Endothelial cell of umbilical vein (primary cell): Measurements from ENCODE around the gene LMO1. TPM values are rescaled to one million over a fixed set of nuclear protein-coding genes. Genes with fewer than 3 reads are reported as not detected.

Source experiments
- BruUV-seq: library from RNA; stranded (reverse); fragments of 400-500 nt; replicated peaks from 2 replicates; lab custom pipeline; 2021; lab: Mats Ljungman, UMichigan
- CTCF ChIA-PET: fragments of 300-600, 350-600 bp; sonication (Branson Sonifier 250); formaldehyde crosslinking; loops from one replicate; lab custom pipeline; 2021; ENCODE audit warnings: antibody characterized with exemption, inconsistent platforms; lab: Charles Lee
- POLR2A ChIA-PET: fragments of 300-600, 350-600 bp; sonication (Branson Sonifier 250); formaldehyde crosslinking; loops from one replicate; lab custom pipeline; 2021; ENCODE audit warnings: antibody characterized with exemption, inconsistent platforms; lab: Charles Lee
- DNase-seq: peaks from one replicate; pipeline ENCODE4 v3.0.0-alpha.2; 2011; ENCODE audit warnings: low read depth, low spot score
- FAIRE-seq: peaks from 2 replicates; lab custom pipeline; 2011; peaks lifted over from hg19 to GRCh38; lab: Jason Lieb, UNC
- H2AFZ ChIP-seq: 2 replicates; pipeline ENCODE4 v1.6.0; 2012; ENCODE audit warnings: low read depth, low read length, control low read depth, inconsistent platforms
- H3K27ac ChIP-seq: 2 replicates; pipeline ENCODE4 v1.5.1; 2011; ENCODE audit warnings: low read depth, mild to moderate bottlenecking, control low read depth, low read length, moderate library complexity; ENCODE audit not compliant: insufficient read depth
- H3K27me3 ChIP-seq, 2 experiments: 2 replicates each; pipeline versions ENCODE4 v1.6.0 to v1.6.1; 2011; ENCODE audit warnings: low read length in 2 of 2, mixed read lengths in 1 of 2; ENCODE audit not compliant: control insufficient read depth in 2 of 2, insufficient read depth in 2 of 2
- H3K36me3 ChIP-seq, 2 experiments: 2 replicates in 1 of 2; 3 replicates in 1 of 2; pipeline ENCODE4 v1.5.1; 2011; ENCODE audit warnings: low read length in 2 of 2, mild to moderate bottlenecking in 1 of 2, moderate library complexity in 1 of 2; ENCODE audit not compliant: control insufficient read depth in 2 of 2, insufficient read depth in 2 of 2; ENCODE audit errors: extremely low read depth in 1 of 2
- H3K4me1 ChIP-seq: 3 replicates; pipeline ENCODE4 v1.5.1; 2011; ENCODE audit warnings: mild to moderate bottlenecking, low read length; ENCODE audit not compliant: control insufficient read depth, insufficient read depth; ENCODE audit errors: extremely low read depth
- H3K4me2 ChIP-seq: 2 replicates; pipeline ENCODE4 v1.6.1; 2011; ENCODE audit warnings: low read length, control low read depth, mixed read lengths; ENCODE audit not compliant: insufficient read depth
- H3K4me3 ChIP-seq, 3 experiments: fragments of 200-600 bp in 1 of 3; sonication (generic), shearing (Covaris generic) in 1 of 3; replicated peaks in 1 of 3; 2 replicates each; pipeline ENCODE4 v1.5.1; 2011 to 2016; ENCODE audit warnings: control low read depth in 3 of 3, low read length in 3 of 3, mild to moderate bottlenecking in 2 of 3, inconsistent platforms in 1 of 3, low read depth in 1 of 3, moderate library complexity in 1 of 3; ENCODE audit not compliant: insufficient read depth in 1 of 3
- H3K79me2 ChIP-seq: 2 replicates; pipeline ENCODE4 v1.6.0; 2012; ENCODE audit warnings: low read length, inconsistent platforms; ENCODE audit not compliant: control insufficient read depth, insufficient read depth
- H3K9ac ChIP-seq: replicated peaks from 2 replicates; pipeline ENCODE3; 2011; ENCODE audit warnings: low read length, control low read depth; ENCODE audit not compliant: insufficient read depth; ENCODE audit errors: extremely low read depth
- H3K9me1 ChIP-seq: replicated peaks from 3 replicates; pipeline ENCODE4 v1.6.0; 2011; ENCODE audit warnings: mild to moderate bottlenecking, low read length; ENCODE audit not compliant: control insufficient read depth, insufficient read depth; ENCODE audit errors: extremely low read depth
- H3K9me3 ChIP-seq: replicated peaks from 2 replicates; pipeline ENCODE4 v1.5.1; 2012; ENCODE audit warnings: low read length, inconsistent platforms; ENCODE audit not compliant: control insufficient read depth, insufficient read depth
- H4K20me1 ChIP-seq: replicated peaks from 2 replicates; pipeline ENCODE3; 2011; ENCODE audit warnings: mild to moderate bottlenecking, low read length; ENCODE audit not compliant: control insufficient read depth, insufficient read depth; ENCODE audit errors: extremely low read depth
- EZH2 ChIP-seq: IDR thresholded peaks from 2 replicates; pipeline ENCODE4 v1.6.1; 2012; ENCODE audit warnings: borderline replicate concordance, low read depth, mild to moderate bottlenecking, moderate library complexity, low read length, inconsistent platforms; ENCODE audit not compliant: severe bottlenecking
- FOS ChIP-seq: IDR thresholded peaks from 2 replicates; pipeline ENCODE4 v1.6.1; 2011; ENCODE audit warnings: mild to moderate bottlenecking, low read length, moderate library complexity, borderline replicate concordance; ENCODE audit not compliant: insufficient read depth
- GATA2 ChIP-seq: IDR thresholded peaks from 2 replicates; pipeline ENCODE4 v1.7.0; 2011; ENCODE audit warnings: low read depth, mild to moderate bottlenecking, moderate library complexity, mixed read lengths, low read length; ENCODE audit not compliant: insufficient read length, insufficient read depth
- JUN ChIP-seq: IDR thresholded peaks from 2 replicates; pipeline ENCODE4 v1.6.1; 2011; ENCODE audit warnings: borderline replicate concordance, low read depth; ENCODE audit not compliant: insufficient read length, insufficient read depth
- MYC ChIP-seq: IDR thresholded peaks from one replicate; pipeline ENCODE4 v1.6.1; 2011; ENCODE audit warnings: mild to moderate bottlenecking, low read depth, low read length
- POLR2A ChIP-seq: IDR thresholded peaks from 2 replicates; pipeline ENCODE4 v1.6.1; 2012; ENCODE audit warnings: low read depth, mild to moderate bottlenecking, control low read depth, low read length
- POLR2AphosphoS5 ChIP-seq: IDR thresholded peaks from 2 replicates; pipeline ENCODE4 v1.6.1; 2012; ENCODE audit warnings: low read depth, mild to moderate bottlenecking, control low read depth, low read length, moderate library complexity; ENCODE audit not compliant: insufficient read depth
- dilution Hi-C: fragments of 300-500 bp; cut with MboI; formaldehyde crosslinking; loops from one replicate; pipeline ENCODE4 v1.15.0; 2019; ENCODE audit warnings: low sequenced_read_pairs; ENCODE audit not compliant: extremely low pct_ligation_motif_present
- intact Hi-C: fragments of 100-400 bp; cut with micrococcal nuclease; formaldehyde crosslinking; loops from one replicate; pipeline ENCODE4 v1.10.0; 2022
- polyA plus RNA-seq, 4 experiments: library from polyadenylated mRNA; depleted of rRNA in 3 of 4; stranded (reverse) in 3 of 4; unstranded in 1 of 4; fragments of >200 nt; gene quantifications; 2 replicates each; pipeline versions ENCODE4 v1.2.1 to v1.2.3, GENCODE V29; 2011 to 2012; ENCODE audit warnings: missing spikeins in 1 of 4
- total RNA-seq: library from RNA; stranded (reverse); gene quantifications from 2 replicates; pipeline ENCODE4 v1.2.3, GENCODE V29; 2021
- TF ChIP-seq, protein P1 (sequence below), 2 donors: IDR thresholded peaks; 1 replicate in 1 of 2; 2 replicates in 1 of 2; pipeline ENCODE4 v1.5.1; 2011; ENCODE audit warnings: low read length in 2 of 2, mild to moderate bottlenecking in 2 of 2, moderate library complexity in 2 of 2, control low read depth in 1 of 2, inconsistent platforms in 1 of 2, low read depth in 1 of 2; ENCODE audit not compliant: insufficient read depth in 1 of 2; ENCODE audit errors: extremely low read depth in 1 of 2
- TF ChIP-seq, protein P2 (sequence below): IDR thresholded peaks from 2 replicates; pipeline ENCODE4 v1.6.1; 2011; ENCODE audit not compliant: insufficient read depth, insufficient read length

The LMO1 gene
- total and polyA plus RNA-seq, 2 donors (not counting 3 experiments of a cell fraction or from before 2014, with no cell fraction given) = not detected

DNA sequence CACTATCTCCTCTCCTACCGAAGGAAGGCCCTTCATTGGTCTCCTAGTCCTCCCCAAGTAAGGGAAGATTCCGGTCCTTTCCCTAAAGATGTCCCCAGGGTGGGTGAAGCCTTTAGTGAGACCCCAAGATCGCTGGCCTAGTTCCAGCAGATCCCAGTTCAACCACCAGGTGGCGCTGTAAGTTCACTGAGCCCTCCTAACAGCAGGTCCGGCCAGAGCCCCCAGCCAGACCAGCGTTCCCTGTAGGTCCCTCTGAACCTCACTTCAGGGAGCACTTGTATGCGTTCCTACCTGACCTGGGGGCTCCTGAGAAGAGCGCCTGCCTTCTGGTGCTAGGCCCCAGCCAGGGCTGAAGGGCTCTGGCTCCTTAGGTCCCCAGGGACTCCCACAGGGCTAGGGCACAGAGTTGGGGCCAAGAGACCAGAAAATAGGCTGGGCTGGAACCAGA, 38.1 kb downstream of the LMO1 start:
- H3K27me3 ChIP-seq = peaks cover 0 to 3% of the 10 kb centered on the region in 2 experiments
- no peaks in the 10 kb centered on the region for H3K4me1 ChIP-seq
- H4K20me1 ChIP-seq = no peaks in the 10 kb centered on the region
- intact Hi-C loops = loop anchor here (1.0 to 5.0 kb wide), 4 partner anchors 38 to 587 kb away; partner anchors contain the start of gene LMO1
- no TSS peak for BruUV-seq
- TF ChIP-seq, protein P1, sequence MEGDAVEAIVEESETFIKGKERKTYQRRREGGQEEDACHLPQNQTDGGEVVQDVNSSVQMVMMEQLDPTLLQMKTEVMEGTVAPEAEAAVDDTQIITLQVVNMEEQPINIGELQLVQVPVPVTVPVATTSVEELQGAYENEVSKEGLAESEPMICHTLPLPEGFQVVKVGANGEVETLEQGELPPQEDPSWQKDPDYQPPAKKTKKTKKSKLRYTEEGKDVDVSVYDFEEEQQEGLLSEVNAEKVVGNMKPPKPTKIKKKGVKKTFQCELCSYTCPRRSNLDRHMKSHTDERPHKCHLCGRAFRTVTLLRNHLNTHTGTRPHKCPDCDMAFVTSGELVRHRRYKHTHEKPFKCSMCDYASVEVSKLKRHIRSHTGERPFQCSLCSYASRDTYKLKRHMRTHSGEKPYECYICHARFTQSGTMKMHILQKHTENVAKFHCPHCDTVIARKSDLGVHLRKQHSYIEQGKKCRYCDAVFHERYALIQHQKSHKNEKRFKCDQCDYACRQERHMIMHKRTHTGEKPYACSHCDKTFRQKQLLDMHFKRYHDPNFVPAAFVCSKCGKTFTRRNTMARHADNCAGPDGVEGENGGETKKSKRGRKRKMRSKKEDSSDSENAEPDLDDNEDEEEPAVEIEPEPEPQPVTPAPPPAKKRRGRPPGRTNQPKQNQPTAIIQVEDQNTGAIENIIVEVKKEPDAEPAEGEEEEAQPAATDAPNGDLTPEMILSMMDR (IDR thresholded peaks at IDR 0.05; ENCODE audit: extremely low read depth in 1 of 2, insufficient read depth in 1 of 2, low read depth in 1 of 2, low read length in 2 of 2) = peak; percentile 84 to 90
- TF ChIP-seq FOS (no peak), POLR2AphosphoS5 (no peak), POLR2A (no peak), EZH2 (no peak)
- POLR2A ChIA-PET = no interaction called here
- no peak overlapping the region for H3K27ac ChIP-seq
- no peak overlapping the region for H3K4me2 ChIP-seq
- no peak overlapping the region for H3K9ac ChIP-seq
- H3K79me2 ChIP-seq = no peaks in the 10 kb centered on the region
- dilution Hi-C loops = no loop called here
- no peaks in the 10 kb centered on the region for H3K36me3 ChIP-seq
- no peak overlapping the region for H3K4me3 ChIP-seq
- H2AFZ ChIP-seq = no peak overlapping the region
- H3K9me1 ChIP-seq = no peaks in the 10 kb centered on the region
- FAIRE-seq (peak; percentile 92), DNase-seq (peak; percentile 68)
- CTCF ChIA-PET = interaction anchor here (4.5 to 4.6 kb wide), 2 partner anchors 38 to 342 kb away, joined by 20 to 26 read pairs; partner anchors contain the start of gene LMO1
- no peaks in the 10 kb centered on the region for H3K9me3 ChIP-seq

DNA sequence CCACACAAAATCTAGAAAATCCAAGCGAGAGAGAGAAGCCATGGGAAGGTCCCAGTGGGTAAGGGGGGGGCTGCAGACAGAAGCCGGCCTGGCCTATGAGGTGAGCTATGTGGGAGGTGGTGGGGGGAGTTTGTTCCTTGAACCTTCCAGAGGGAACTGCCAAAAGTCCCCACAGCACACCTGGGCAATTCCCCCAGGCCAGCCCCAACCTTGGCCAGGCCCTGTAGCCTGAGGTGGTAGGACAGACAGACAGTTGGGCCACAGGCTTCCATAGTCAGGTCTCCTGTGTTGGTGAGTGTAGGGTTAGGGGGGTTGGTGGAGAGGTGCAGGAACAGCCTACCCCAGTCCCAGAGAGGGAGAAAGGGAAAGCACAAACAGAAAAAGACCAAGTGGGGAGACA, 39.0 kb downstream of the LMO1 start:
- ChIA-PET POLR2A (no interaction called here), CTCF (interaction anchor here (1.0 to 6.3 kb wide), 4 partner anchors 18 to 735 kb away, joined by 3 to 49 read pairs (median 16); partner anchors contain the start of gene LMO1)
- dilution Hi-C loops = no loop called here

More for the DNA sequence above, 39.0 kb downstream of the LMO1 start:
- no peak overlapping the region for H3K4me3 ChIP-seq
- no peaks in the 10 kb centered on the region for H3K79me2 ChIP-seq
- H2AFZ ChIP-seq = no peak overlapping the region
- BruUV-seq = no TSS peak
- FAIRE-seq (no peak), DNase-seq (no peak)
- intact Hi-C loops = loop anchor here (1.0 to 5.0 kb wide), 4 partner anchors 39 to 588 kb away; partner anchors contain the start of gene LMO1
- H3K4me2 ChIP-seq = no peak overlapping the region
- H3K9ac ChIP-seq = no peak overlapping the region
- TF ChIP-seq, protein P2, sequence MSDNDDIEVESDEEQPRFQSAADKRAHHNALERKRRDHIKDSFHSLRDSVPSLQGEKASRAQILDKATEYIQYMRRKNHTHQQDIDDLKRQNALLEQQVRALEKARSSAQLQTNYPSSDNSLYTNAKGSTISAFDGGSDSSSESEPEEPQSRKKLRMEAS = no peak
- TF ChIP-seq, protein P1 (IDR thresholded peaks at IDR 0.05; ENCODE audit: extremely low read depth in 1 of 2, insufficient read depth in 1 of 2, low read depth in 1 of 2, low read length in 2 of 2) = no peak
- TF ChIP-seq MYC (no peak), FOS (no peak), POLR2AphosphoS5 (no peak), POLR2A (no peak), JUN (no peak), EZH2 (no peak), GATA2 (no peak)
- H3K36me3 ChIP-seq = no peaks in the 10 kb centered on the region
- no peaks in the 10 kb centered on the region for H3K9me3 ChIP-seq
- peaks cover 0 to 3% of the 10 kb centered on the region in 2 experiments for H3K27me3 ChIP-seq
- no peak overlapping the region for H3K27ac ChIP-seq
- H4K20me1 ChIP-seq = no peaks in the 10 kb centered on the region
- no peaks in the 10 kb centered on the region for H3K4me1 ChIP-seq
- no peaks in the 10 kb centered on the region for H3K9me1 ChIP-seq
